Gastroesophageal sphincter (tissue), 4 donors: ENCODE measurements around the gene FYTTD1. TPM values are rescaled to one million over a fixed set of nuclear protein-coding genes. Genes with fewer than 3 reads are reported as not detected.
A peak's percentile ranks its signal among the peaks of the same experiment; 100 is the strongest.

ENCODE experiments used
- ATAC-seq: fragments of 150-250 bp; one replicate; pipeline ENCODE4 v1.9.1; 2016; ENCODE audit warnings: mild to moderate bottlenecking, moderate library complexity
- H3K27ac ChIP-seq, 4 donors: fragments of 200-600 bp; sonication (generic) in 3 of 4; 1 replicate in 3 of 4; 2 replicates in 1 of 4; pipeline ENCODE4 v1.5.1; 2016 to 2019
- H3K27me3 ChIP-seq: fragments of 200-600 bp; sonication (generic); one replicate; pipeline ENCODE4 v1.5.1; 2019
- H3K36me3 ChIP-seq, 2 donors: fragments of 200-600 bp; sonication (generic); one replicate each; pipeline ENCODE4 v1.5.1; 2019; ENCODE audit warnings: control low read depth in 1 of 2
- H3K4me1 ChIP-seq, 3 donors: fragments of 200-600 bp; sonication (generic); 1 replicate in 2 of 3; 2 replicates in 1 of 3; pipeline ENCODE4 v1.5.1; 2016 to 2019; ENCODE audit warnings: control low read depth in 2 of 3
- H3K4me3 ChIP-seq, 2 donors: fragments of 200-600 bp; sonication (generic); one replicate each; pipeline ENCODE4 v1.5.1; 2019; ENCODE audit warnings: mild to moderate bottlenecking in 1 of 2, moderate library complexity in 1 of 2
- H3K9me3 ChIP-seq, 3 donors: fragments of 200-600 bp; sonication (generic); one replicate each; pipeline ENCODE4 v1.5.1; 2017 to 2019; ENCODE audit warnings: control low read depth in 2 of 3
- EP300 ChIP-seq: sonication (generic); formaldehyde crosslinking; IDR thresholded peaks from one replicate; pipeline ENCODE4 v1.6.1; 2017; ENCODE audit warnings: antibody characterized with exemption, mild to moderate bottlenecking
- POLR2A ChIP-seq, 2 donors: fragments of 450-650 bp; IDR thresholded peaks; one replicate each; pipeline ENCODE4 v1.6.1; 2017; ENCODE audit warnings: antibody characterized with exemption in 2 of 2, mild to moderate bottlenecking in 2 of 2, moderate library complexity in 1 of 2
- POLR2AphosphoS5 ChIP-seq: sonication (generic); formaldehyde crosslinking; IDR thresholded peaks from one replicate; pipeline ENCODE4 v1.6.1; 2017; ENCODE audit warnings: antibody characterized with exemption
- WGBS, 2 donors: methylation state at CpG; one replicate each; pipeline ENCODE4 v1.1.5; 2018; ENCODE audit warnings: low coverage in 1 of 2; 5-methylcytosine and 5-hydroxymethylcytosine counted together
- total RNA-seq, 4 donors: library from RNA; depleted of rRNA; stranded (reverse); fragments of >200 nt; gene quantifications; one replicate each; pipeline ENCODE4 v1.1.0, GENCODE V29; 2016
- TF ChIP-seq, protein P1 (sequence below), 4 experiments: fragments of 200-600 bp in 2 of 4; fragments of 450-650 bp in 2 of 4; sonication (generic) in 1 of 4; IDR thresholded peaks; one replicate each; pipeline ENCODE4 v1.5.1; 2017 to 2019; ENCODE audit warnings: antibody characterized with exemption in 4 of 4, mild to moderate bottlenecking in 2 of 4, moderate library complexity in 2 of 4

FYTTD1 gene
- total RNA-seq, 4 donors from 2014 or later = 69.1 to 88.1 (median 87.0) TPM

DNA sequence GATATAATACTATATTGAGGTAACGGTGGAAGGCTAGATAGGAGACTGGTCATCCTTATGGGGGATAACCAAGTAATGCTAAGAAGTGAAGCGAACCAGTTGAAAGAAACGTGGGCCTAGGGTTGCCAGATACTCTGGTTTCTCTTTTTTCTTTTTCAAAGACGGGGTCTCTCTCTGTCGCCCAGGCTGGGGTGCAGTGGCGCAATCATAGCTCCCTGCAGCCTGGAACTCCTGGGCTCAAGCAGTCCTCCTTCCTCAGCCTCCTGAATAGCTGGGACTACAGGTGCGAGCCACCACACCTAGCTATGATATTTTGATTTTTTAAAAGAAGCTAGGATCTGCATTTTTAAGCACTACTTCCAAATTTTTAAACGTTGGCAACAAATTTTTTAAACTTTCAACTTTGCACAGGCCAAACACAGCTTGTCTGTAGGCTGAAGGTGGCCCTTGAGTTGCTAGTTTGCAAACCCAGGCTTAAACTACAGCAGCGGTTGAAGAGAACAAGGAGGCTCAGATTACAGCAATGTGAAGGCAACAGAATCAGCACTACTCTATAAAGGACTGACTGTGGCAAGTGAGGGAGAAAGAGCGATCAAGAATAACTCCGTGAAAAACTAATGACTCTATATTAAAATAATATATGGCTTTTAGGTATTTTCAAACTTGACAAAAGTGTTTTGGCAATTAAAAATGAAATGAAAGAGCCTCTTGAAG, 11.8 kb upstream of the FYTTD1 start:
- H3K27me3 ChIP-seq = no peaks in the 10 kb centered on the region

DNA sequence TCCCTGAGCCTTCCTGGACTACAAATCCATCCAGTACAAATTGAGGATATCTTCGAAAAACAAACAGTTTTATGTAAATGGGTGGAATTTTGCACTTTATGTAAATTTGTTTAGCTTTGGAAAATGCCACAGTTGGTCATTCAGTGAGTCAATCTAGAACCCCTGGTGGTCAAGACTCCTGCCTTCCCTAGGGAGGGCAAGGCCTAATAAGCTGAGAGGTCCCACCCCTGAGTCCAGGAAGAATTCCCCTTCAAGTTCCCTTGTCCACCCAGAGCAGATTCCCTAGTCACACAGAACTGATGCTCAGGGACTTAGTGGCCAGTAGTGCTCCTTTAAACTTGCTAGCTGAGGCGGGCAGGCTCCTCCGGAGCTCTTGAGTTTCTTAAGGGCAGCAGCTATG, 6.9 kb upstream of the FYTTD1 start:
- TF ChIP-seq EP300 (no peak), POLR2A (IDR thresholded peaks at IDR 0.05) (no peak), POLR2AphosphoS5 (no peak)
- TF ChIP-seq, protein P1, sequence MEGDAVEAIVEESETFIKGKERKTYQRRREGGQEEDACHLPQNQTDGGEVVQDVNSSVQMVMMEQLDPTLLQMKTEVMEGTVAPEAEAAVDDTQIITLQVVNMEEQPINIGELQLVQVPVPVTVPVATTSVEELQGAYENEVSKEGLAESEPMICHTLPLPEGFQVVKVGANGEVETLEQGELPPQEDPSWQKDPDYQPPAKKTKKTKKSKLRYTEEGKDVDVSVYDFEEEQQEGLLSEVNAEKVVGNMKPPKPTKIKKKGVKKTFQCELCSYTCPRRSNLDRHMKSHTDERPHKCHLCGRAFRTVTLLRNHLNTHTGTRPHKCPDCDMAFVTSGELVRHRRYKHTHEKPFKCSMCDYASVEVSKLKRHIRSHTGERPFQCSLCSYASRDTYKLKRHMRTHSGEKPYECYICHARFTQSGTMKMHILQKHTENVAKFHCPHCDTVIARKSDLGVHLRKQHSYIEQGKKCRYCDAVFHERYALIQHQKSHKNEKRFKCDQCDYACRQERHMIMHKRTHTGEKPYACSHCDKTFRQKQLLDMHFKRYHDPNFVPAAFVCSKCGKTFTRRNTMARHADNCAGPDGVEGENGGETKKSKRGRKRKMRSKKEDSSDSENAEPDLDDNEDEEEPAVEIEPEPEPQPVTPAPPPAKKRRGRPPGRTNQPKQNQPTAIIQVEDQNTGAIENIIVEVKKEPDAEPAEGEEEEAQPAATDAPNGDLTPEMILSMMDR (IDR thresholded peaks at IDR 0.05) = no peak
- H3K4me3 ChIP-seq = no peak overlapping the region
- H3K27ac ChIP-seq = no peak overlapping the region
- H3K4me1 ChIP-seq = peaks cover 0 to 3% (median under 1%) of the 10 kb centered on the region in 3 donors
- H3K36me3 ChIP-seq = no peaks in the 10 kb centered on the region
- no peaks in the 10 kb centered on the region for H3K27me3 ChIP-seq
- ATAC-seq = no peak
- WGBS, 2 donors = 46 to 87% methylated on average over 2 to 3 of the region's 3 CpGs
- no peaks in the 10 kb centered on the region for H3K9me3 ChIP-seq

More for the DNA sequence above, 11.8 kb upstream of the FYTTD1 start:
- Histone ChIP-seq H3K36me3 (no peaks in the 10 kb centered on the region), H3K9me3 (no peaks in the 10 kb centered on the region), H3K27ac (peak overlapping the region in 3 of 4 donors; percentile 83 to 94 (median 93)), H3K4me1 (peaks cover 2 to 28% (median 11%) of the 10 kb centered on the region in 3 donors), H3K4me3 (peak overlapping the region in 1 of 2 donors; percentile 93)
- no peak for TF ChIP-seq POLR2AphosphoS5
- TF ChIP-seq, protein P1 (IDR thresholded peaks at IDR 0.05) = no peak
- no peak for TF ChIP-seq EP300
- TF ChIP-seq POLR2A (IDR thresholded peaks at IDR 0.05) = no peak
- 69 to 74% methylated on average over 9 to 11 of the region's 11 CpGs for WGBS, 2 donors
- ATAC-seq = no peak

DNA sequence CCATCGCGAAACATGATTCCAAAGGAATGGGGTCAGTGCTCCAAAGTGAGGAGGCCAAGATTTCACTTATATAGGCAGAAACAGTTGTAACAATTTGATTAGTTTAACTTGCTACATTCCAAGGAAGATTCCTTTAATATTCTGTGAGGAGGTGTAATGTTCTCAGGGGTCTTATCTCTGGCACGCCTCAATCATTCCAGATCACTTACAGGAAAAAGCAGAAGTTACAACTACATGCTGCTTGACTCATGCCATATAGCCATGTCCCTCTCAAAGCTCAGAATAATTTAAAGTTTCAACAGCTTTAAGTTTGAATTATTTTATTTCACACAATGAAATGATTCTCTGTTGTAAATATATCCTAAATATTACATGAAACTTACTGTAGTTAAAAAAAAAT, 3.5 kb upstream of the FYTTD1 start:
- ATAC-seq = no peak
- no peaks in the 10 kb centered on the region for H3K36me3 ChIP-seq
- H3K9me3 ChIP-seq = no peaks in the 10 kb centered on the region
- no peak overlapping the region for H3K27ac ChIP-seq
- TF ChIP-seq, protein P1 (IDR thresholded peaks at IDR 0.05) = no peak
- TF ChIP-seq POLR2AphosphoS5 (no peak), EP300 (no peak), POLR2A (IDR thresholded peaks at IDR 0.05) (no peak)
- no peaks in the 10 kb centered on the region for H3K27me3 ChIP-seq
- WGBS, 2 donors = 82% methylated on average over 3 of the region's 3 CpGs
- no peak overlapping the region for H3K4me3 ChIP-seq
- H3K4me1 ChIP-seq = peaks cover 0 to 13% (median 0%) of the 10 kb centered on the region in 3 donors

DNA sequence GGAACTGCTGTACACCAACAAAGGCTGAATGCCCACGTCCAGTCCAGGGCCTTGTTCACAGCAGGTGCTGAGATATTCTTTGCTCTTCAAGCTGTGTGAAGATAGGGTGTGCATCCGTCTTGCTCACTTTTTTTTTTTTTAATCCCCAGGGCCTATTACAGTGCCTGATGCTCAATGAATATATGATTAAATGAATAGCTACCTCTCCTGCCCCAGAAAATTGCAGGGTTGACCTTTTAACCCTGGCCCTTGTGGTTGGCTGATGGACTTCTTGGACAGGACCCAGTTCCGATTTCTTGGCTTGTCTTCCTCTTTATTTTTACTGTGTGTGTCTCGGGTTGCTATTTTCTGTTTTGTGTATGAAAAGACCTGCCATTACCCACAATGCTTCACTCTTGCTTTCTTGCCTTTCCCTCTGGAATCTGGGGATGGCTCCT, 2.9 kb upstream of the FYTTD1 start:
- ATAC-seq = no peak
- Histone ChIP-seq H3K4me3 (no peak overlapping the region), H3K27me3 (no peaks in the 10 kb centered on the region), H3K27ac (no peak overlapping the region), H3K9me3 (no peaks in the 10 kb centered on the region), H3K4me1 (peaks cover 0 to 19% (median 5%) of the 10 kb centered on the region in 3 donors), H3K36me3 (no peaks in the 10 kb centered on the region)
- 52 to 54% methylated on average over 3 to 4 of the region's 4 CpGs for WGBS, 2 donors
- no peak for TF ChIP-seq EP300
- TF ChIP-seq POLR2A (IDR thresholded peaks at IDR 0.05) = no peak
- no peak for TF ChIP-seq POLR2AphosphoS5
- TF ChIP-seq, protein P1 (IDR thresholded peaks at IDR 0.05) = no peak
